Activated CD4-positive, CD25-positive, alpha-beta regulatory T cell treated with anti-CD3 and anti-CD28 coated beads, Interleukin-2, amount 50 U/mL, for 16 hours (primary cell): ENCODE results near the gene NPHS1.

Source experiments
- DNase-seq: peaks from one replicate; pipeline ENCODE4 v3.0.0-alpha.2; 2020; ENCODE audit warnings: low read depth, low spot score

NPHS1 gene

DNA sequence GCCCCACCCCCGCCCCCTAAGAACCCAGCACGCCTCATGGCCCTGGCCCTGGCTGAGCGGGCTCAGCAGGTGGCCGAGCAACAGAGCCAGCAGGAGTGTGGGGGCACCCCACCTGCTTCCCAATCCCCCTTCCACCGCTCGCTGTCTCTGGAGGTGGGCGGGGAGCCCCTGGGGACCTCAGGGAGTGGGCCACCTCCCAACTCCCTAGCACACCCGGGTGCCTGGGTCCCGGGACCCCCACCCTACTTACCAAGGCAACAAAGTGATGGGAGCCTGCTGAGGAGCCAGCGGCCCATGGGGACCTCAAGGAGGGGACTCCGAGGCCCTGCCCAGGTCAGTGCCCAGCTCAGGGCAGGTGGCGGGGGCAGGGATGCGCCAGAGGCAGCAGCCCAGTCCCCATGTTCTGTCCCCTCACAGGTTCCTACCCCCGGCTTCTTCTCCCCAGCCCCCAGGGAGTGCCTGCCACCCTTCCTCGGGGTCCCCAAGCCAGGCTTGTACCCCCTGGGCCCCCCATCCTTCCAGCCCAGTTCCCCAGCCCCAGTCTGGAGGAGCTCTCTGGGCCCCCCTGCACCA lies 65.0 kb downstream of the NPHS1 start:
- DNase-seq, result no peak

DNA sequence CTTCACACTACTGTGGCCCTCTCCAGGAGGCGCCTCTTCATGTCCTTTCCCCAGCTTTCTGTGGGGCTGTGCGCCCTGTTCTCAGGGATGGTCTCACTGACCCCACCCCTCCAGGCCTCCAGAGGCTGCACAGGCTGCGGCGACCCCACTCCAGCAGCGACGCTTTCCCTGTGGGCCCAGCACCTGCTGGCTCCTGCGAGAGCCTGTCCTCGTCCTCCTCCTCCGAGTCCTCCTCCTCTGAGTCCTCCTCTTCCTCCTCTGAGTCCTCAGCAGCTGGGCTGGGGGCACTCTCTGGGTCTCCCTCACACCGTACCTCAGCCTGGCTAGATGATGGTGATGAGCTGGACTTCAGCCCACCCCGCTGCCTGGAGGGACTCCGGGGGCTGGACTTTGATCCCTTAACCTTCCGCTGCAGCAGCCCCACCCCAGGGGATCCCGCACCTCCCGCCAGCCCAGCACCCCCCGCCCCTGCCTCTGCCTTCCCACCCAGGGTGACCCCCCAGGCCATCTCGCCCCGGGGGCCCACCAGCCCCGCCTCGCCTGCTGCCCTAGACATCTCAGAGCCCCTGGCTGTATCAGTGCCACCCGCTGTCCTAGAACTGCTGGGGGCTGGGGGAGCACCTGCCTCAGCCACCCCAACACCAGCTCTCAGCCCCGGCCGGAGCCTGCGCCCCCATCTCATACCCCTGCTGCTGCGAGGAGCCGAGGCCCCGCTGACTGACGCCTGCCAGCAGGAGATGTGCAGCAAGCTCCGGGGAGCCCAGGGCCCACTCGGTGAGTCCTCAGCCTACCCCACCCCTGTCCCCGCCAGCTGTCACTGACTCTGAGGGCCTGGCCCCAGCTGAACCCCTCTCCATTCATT lies 65.8 kb downstream of the NPHS1 start:
- DNase-seq, result no peak

DNA sequence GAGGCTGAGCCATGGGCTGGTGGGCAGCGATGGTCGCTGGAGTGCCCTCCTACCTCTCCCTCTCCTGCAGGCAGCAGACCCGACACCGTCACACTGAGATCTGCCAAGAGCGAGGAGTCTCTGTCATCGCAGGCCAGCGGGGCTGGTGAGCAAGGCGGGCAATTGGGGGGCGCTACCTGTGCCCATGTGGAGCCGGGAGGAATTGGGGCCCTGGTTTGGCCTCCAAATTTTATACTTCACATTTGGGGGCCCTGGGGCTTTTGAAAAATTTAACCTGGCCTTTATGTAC lies 67.0 kb downstream of the NPHS1 start:
- no peak for DNase-seq

DNA sequence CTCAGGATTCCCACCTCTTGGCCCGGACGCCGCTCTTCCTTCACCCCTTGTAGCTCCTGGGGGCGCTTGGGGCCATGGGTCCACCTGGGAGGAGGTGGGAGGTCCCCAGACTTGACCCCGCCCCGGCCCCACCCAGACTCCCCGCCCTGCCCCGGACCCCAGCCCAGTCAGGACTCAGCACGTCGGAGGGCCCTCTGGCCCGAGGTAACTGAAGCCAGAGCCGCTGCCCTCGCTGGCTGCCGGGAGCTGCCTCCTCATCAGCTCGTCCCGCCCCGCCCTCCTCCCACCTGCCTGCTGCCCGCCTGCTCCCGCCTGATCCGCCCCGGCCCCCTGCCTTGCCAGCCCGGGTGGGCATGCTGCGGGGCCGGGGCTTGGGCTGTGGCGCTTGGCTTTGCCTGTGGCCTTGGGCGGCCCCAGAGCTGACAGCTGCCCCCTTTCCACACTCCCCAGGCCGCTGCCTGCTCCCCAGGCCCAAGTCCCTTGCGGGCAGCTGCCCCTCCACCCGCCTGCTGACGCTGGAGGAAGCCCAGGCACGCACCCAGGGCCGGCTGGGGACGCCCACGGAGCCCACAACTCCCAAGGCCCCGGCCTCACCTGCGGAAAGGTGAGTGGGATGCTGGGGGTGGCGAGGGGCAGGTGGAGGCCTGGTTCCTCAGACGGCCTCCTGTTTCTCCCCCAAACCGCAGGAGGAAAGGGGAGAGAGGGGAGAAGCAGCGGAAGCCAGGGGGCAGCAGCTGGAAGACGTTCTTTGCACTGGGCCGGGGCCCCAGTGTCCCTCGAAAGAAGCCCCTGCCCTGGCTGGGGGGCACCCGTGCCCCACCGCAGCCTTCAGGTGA lies 67.6 kb downstream of the NPHS1 start:
- DNase-seq, result no peak

DNA sequence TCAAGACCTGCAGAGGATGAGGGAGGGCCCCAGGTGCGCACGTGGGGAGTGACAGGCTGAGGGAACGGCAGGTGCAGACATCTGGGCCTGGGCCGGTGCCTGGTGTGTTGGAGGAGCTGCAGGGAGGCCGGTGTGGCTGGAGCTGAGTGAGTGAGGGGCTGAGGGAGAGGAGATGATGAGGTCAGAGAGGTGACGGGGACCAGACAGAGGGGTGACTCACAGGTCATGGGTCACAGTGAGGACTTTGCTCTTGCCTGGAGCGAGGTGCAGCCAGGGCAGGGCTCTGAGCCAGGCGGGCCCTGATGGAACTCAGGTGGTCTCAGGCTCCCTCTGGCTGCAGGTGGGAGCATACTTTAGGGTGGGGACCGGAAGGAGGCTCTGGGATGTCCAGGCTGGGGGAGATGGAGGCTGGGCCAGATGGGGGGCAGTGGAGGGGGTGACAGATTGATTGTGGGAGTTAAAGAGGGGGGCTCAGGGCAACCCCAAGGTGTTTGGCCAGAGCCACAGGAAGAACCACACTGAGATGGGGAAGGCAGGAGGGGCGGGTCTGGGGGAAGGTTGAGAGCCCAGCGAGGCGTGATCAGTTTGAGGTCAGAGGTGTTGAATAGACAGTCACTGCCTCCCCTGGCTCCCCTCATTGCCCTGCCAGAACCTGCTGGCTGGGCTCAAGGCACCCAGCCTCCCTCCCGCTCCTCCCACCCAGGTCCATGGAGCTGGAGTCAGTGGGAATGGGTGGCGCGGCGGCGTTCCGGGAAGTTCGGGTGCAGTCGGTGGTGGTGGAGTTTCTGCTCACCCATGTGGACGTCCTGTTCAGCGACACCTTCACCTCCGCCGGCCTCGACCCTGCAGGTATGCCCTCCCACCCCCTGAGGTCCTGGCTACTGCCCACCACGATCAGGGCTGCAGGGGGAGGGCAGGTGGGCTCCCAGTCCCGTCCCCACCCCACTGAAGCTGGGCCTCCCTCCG lies 68.6 kb downstream of the NPHS1 start:
- no peak for DNase-seq

DNA sequence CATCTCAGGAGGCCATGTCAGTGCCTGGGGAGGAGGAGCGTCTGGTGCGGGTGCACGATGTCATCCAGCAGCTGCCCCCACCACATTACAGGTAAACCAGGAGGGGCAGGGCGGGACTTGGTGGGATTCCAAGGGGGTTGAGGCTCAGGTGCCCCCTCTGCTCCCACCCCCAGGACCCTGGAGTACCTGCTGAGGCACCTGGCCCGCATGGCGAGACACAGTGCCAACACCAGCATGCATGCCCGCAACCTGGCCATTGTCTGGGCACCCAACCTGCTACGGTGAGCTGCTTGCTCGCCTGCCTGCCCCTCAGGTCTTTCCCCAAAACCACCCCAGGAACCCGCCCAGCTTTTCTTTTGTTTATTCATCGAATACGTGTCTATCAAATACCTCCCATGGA lies 69.7 kb downstream of the NPHS1 start:
- DNase-seq, result no peak

DNA sequence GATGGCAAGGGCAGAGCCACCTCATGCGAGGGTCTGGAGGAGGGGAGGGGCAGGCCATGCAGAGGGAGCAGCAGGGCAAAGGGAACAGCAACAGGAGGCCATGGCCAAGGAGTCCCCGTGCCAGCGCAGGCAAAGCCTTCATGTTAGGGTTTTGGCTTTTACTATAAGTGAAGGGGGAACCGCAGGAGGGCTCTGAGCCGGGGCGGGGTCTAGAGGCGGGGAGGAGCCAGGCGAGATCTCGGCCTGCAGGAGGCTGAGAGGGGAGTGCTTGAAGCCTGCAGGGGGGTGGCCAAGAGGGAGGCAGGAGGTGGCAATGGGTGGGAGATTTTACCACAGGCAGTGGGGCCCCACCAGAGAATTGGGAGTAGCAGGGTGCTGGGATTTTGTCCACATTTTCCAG lies 70.7 kb downstream of the NPHS1 start:
- DNase-seq, result no peak

DNA sequence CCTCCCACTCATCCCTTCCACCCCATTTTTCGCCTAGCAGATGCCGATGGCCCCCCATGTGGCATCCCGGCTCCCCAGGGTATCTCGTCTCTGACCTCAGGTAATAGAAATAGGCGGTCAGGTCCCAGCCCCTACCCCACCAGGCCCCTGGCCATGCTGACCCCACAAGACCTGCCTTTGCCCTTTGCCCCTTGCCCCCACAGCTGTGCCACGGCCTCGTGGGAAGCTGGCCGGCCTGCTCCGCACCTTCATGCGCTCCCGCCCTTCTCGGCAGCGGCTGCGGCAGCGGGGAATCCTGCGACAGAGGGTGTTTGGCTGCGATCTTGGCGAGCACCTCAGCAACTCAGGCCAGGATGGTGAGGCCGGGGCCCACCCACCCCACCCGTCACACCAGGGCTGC lies 71.6 kb downstream of the NPHS1 start:
- no peak for DNase-seq

DNA sequence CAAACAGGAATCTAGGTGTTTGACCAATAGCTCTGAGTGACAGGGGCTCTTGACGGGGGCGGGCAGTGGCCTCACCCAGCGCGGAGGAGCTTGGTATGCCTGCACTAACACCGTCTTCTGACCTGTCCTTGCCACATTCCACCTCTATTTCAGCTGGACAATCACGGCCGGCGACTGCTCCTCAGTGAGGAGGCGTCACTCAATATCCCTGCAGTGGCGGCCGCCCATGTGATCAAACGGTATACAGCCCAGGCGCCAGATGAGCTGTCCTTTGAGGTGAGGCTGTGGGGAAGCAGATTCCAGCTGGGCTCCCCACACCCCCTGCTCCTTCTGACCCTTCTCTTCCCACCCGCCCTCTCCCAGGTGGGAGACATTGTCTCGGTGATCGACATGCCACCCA lies 72.2 kb downstream of the NPHS1 start:
- DNase-seq, result no peak

DNA sequence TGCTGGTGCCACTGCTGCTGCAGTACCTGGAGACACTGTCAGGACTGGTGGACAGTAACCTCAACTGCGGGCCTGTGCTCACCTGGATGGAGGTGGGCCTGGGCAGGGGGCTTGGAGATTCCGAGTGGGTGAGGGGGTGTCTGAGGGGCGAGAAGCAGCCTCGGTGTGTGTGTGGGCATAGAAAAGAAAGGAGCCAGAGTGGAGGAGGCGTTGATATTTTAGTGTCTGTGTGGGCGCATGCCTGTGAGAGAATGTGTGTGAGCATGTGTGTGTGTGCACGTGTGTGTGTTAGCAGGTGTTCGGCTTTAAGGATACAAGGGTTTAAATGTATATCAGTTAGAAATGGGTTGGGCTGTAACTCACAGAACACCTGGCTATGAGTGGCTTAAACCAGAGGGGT lies 73.3 kb downstream of the NPHS1 start:
- no peak for DNase-seq

DNA sequence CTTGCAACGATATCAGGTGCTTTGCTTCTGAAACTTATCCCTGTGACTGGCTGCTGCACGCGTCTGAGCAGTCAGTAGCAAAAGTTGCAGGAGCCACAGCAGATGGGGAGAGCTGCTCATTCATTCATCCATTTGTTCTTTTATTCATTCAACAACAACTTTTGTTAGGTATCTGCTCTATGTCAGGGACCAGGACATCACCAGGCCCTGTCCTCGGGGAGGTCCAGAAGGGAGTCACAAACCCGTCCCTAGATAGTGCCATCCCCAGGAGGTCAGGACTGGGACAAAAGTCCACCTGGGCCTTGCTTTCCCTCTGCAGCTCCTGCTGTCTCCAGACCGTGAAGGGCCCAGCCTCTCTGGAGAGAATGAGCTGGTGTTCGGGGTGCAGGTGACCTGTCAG lies 74.3 kb downstream of the NPHS1 start:
- no peak for DNase-seq

DNA sequence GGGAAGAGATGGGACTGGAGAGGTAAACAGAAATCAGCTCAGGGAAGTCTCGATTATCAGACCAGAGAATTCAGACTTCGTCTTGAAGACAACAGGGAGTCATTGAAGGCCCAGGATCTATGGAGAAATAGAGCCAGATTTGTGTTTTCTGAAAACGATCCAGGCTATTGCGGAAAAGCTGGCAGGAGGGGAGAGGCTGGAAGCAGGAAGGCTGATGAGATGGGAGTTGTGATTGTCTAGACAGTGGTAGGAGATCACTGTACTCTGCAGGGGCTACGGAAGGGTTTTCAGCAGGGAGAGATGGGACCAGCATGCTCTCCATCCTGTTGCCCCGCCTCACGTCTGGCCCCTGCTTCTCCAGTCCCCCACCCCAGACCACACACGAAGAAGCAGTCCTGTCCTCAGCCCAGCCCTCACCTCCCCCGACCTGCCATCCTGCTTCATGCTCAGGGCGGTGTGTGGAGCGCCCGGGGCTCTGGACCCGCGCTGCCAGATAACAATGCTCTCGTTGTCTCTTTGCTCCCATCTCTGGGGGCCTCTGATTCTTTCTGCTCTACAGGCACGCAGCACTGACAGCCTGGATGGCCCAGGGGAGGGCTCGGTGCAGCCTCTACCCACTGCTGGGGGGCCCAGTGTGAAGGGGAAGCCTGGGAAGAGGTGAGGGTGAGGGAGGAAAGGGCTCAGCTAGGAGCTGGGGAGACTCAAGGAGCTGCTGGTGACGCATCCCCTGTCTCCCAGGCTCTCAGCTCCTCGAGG lies 75.0 kb downstream of the NPHS1 start:
- DNase-seq, result no peak

DNA sequence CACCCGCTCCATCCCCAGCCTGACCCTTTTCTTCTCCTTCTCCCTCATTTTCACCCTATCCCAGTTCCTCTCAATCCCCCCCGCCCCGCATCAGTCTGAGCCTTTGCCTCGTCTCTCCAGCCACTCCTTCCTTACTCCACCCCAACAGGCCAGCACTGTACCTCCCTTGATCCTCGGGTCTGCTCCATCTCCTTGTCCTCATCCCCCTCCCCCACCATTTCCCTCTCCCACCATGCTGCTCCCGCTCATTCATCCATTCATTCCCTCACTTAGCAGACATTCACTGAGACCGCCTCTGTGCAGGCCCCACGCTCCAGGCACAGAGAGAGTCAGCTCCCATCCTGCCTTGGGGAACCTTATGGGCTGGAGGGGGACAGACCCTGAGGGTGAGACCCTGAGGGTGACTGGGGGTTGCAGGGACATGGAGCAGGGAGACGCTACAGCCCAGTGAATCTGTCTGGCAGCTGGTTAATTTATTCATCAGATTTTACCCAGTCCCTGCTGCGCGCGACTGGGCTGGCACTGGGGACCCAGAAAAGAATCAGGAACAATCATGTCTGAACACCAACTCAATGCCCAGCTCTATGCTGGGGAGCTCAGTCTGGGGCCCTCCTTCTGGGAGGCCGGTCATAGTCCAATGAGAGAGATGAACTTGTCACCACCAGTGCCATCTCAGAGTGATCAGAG lies 76.1 kb downstream of the NPHS1 start:
- no peak for DNase-seq
